Eye (tissue), 1 donor: ENCODE measurements around the gene L2HGDH.

Source experiments
- DNase-seq: peaks from one replicate; pipeline ENCODE4 v3.0.0-alpha.2; 2015

L2HGDH gene

GRCh38 chr14:50270932-50271331, 41.1 kb downstream of the L2HGDH start:
- DNase-seq, result no peak

- no peak for DNase-seq
Observed at GRCh38 chr14:50265029-50265428, 47.0 kb downstream of the L2HGDH start.

- no peak for DNase-seq
Observed at GRCh38 chr14:50263321-50263720, 48.7 kb downstream of the L2HGDH start.

- DNase-seq, result no peak
Observed at GRCh38 chr14:50262865-50263264, 49.2 kb downstream of the L2HGDH start.

- DNase-seq, result peak; percentile 19
Observed at GRCh38 chr14:50260511-50260910, 51.5 kb downstream of the L2HGDH start.

GRCh38 chr14:50260072-50260471, 52.0 kb downstream of the L2HGDH start:
- no peak for DNase-seq

GRCh38 chr14:50257732-50258131, 54.3 kb downstream of the L2HGDH start:
- no peak for DNase-seq

GRCh38 chr14:50254248-50254647, 57.8 kb downstream of the L2HGDH start:
- DNase-seq, result no peak

GRCh38 chr14:50249136-50249775, 62.8 kb downstream of the L2HGDH start:
- no peak for DNase-seq

- DNase-seq, result no peak
Observed at GRCh38 chr14:50247245-50247644, 64.8 kb downstream of the L2HGDH start.

GRCh38 chr14:50242566-50243310, 69.3 kb downstream of the L2HGDH start:
- DNase-seq, result no peak

- DNase-seq, result no peak
Observed at GRCh38 chr14:50242096-50242495, 69.9 kb downstream of the L2HGDH start.

GRCh38 chr14:50237427-50237826, 74.6 kb downstream of the L2HGDH start:
- no peak for DNase-seq

- DNase-seq, result no peak
Observed at GRCh38 chr14:50233951-50234250, 78.1 kb downstream of the L2HGDH start.

GRCh38 chr14:50233166-50233950, 78.7 kb downstream of the L2HGDH start:
- peak; percentile 9 for DNase-seq

GRCh38 chr14:50232276-50232642, 79.8 kb downstream of the L2HGDH start:
- no peak for DNase-seq

GRCh38 chr14:50231475-50232275, 80.4 kb downstream of the L2HGDH start, which contains the start of gene SOS2:
SOS2 (minus strand) TSS chr14:50231578; CDS start chr14:50231283, 295 bp downstream.
- DNase-seq, result peak; percentile 96

- DNase-seq, result peak; percentile 78
Observed at GRCh38 chr14:50230701-50231474, 81.1 kb downstream of the L2HGDH start.

- no peak for DNase-seq
Observed at GRCh38 chr14:50230401-50230700, 81.7 kb downstream of the L2HGDH start.

GRCh38 chr14:50229681-50230080, 82.3 kb downstream of the L2HGDH start:
- peak; percentile 10 for DNase-seq

- DNase-seq, result no peak
Observed at GRCh38 chr14:50228313-50228712, 83.7 kb downstream of the L2HGDH start.

GRCh38 chr14:50225974-50226297, 86.1 kb downstream of the L2HGDH start:
- peak; percentile 12 for DNase-seq
